Large intestine (tissue), 3 donors: ENCODE results near the gene CFAP157. TPM values are rescaled to one million over a fixed set of nuclear protein-coding genes. Genes with fewer than 3 reads are reported as not detected.

Experiments
- DNase-seq, 2 donors: peaks; one replicate each; pipeline versions ENCODE4 v3.0.0 to v3.0.0-alpha.2; 2013
- H3K27ac ChIP-seq: one replicate; pipeline ENCODE4 v1.5.1; 2013; ENCODE audit warnings: low read length
- H3K27me3 ChIP-seq: 2 replicates; pipeline ENCODE4 v1.6.1; 2013; ENCODE audit warnings: low read length; ENCODE audit not compliant: control insufficient read depth, insufficient read depth
- H3K36me3 ChIP-seq: 2 replicates; pipeline ENCODE4 v1.6.1; 2013; ENCODE audit warnings: low read length; ENCODE audit not compliant: control insufficient read depth, insufficient read depth
- H3K4me1 ChIP-seq: one replicate; pipeline ENCODE4 v1.6.1; 2013; ENCODE audit warnings: low read length; ENCODE audit not compliant: control insufficient read depth, insufficient read depth
- H3K4me3 ChIP-seq: one replicate; pipeline ENCODE4 v1.5.1; 2013; ENCODE audit warnings: low read length
- H3K9me3 ChIP-seq: one replicate; pipeline ENCODE4 v1.6.1; 2013; ENCODE audit warnings: mild to moderate bottlenecking, low read depth, low read length, moderate library complexity; ENCODE audit not compliant: control insufficient read depth
- WGBS: methylation state at CpG from one replicate; pipeline ENCODE4 v1.1.5; 2013; ENCODE audit warnings: low lambda C conversion rate; ENCODE audit not compliant: insufficient coverage; 5-methylcytosine and 5-hydroxymethylcytosine counted together
- polyA plus RNA-seq: library from polyadenylated mRNA; unstranded; fragments of 120-200 nt; gene quantifications from one replicate; pipeline ENCODE4 v1.2.1, GENCODE V29; 2013

Gene CFAP157
- polyA plus RNA-seq, 1 donor = 0.84 TPM

DNA sequence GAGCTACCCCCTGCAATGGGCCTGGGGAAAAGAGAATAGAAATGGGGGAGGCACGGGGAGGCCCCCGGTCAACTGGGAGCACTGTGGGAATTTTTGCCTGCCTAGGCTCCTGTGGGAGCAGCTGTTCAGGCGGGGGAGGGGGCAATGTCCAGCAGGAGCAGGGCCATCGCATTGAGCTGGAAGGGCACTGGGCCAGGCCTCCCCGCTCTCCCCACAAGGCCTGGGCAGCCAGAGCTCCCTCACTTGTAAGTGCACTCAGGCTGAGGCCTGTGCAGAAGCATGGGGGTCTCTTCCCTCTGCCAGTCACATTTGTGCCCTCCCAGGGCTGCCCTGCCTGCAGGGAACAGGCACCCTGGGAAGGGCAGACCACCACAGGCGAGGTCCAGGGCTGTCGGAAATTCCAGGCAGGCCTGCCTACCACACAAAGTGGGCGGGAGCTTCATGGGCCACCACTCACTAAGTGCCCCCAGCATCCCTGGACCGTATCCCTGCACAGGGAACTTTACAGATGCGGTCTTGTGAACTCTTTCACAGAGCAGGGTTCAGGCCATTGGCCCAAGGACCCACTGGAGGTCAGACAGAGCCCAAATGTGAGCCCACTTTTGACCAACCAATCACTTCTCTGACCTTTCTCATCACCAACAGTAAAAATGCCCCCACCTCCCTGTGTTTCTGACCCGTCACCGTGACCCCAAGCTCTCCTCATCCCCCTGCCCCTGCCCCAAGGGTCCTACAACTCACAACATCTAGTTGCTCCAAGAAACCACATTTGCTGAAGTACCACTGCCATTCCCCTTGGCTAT, 1.0 kb upstream of the CFAP157 start:
- H3K4me3 ChIP-seq = no peak overlapping the region
- H3K4me1 ChIP-seq = peaks cover 4% of the 10 kb centered on the region
- no CpG with 5 or more reads among the region's 12 CpGs for WGBS
- no peaks in the 10 kb centered on the region for H3K36me3 ChIP-seq
- no peaks in the 10 kb centered on the region for H3K9me3 ChIP-seq
- no peaks in the 10 kb centered on the region for H3K27me3 ChIP-seq
- no peak for DNase-seq
- no peak overlapping the region for H3K27ac ChIP-seq

DNA sequence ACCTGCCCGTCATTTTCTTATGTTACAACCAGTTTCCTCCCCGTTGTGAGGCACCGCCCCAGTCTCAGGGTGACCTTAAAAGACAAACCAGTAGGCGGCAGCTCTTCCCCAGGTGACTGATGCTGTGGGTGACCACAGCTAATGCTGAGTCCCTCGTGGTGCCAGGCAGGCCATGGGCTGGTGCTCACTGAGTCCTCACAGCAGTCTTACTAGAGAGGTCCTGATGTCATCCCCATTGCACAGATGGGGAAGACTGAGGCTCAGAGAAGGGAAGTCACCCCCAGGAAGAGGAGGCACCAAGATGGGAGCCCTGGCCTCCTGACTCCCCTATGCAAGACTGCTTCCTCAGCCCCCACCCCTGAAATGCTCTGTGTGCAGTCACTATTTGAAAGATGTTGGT, 978 bp downstream of the CFAP157 start:
- H3K4me3 ChIP-seq = no peak overlapping the region
- no peak overlapping the region for H3K27ac ChIP-seq
- peaks cover 4% of the 10 kb centered on the region for H3K4me1 ChIP-seq
- no peak for DNase-seq
- WGBS = no CpG with 5 or more reads among the region's 5 CpGs
- H3K9me3 ChIP-seq = no peaks in the 10 kb centered on the region
- H3K27me3 ChIP-seq = no peaks in the 10 kb centered on the region
- H3K36me3 ChIP-seq = no peaks in the 10 kb centered on the region

DNA sequence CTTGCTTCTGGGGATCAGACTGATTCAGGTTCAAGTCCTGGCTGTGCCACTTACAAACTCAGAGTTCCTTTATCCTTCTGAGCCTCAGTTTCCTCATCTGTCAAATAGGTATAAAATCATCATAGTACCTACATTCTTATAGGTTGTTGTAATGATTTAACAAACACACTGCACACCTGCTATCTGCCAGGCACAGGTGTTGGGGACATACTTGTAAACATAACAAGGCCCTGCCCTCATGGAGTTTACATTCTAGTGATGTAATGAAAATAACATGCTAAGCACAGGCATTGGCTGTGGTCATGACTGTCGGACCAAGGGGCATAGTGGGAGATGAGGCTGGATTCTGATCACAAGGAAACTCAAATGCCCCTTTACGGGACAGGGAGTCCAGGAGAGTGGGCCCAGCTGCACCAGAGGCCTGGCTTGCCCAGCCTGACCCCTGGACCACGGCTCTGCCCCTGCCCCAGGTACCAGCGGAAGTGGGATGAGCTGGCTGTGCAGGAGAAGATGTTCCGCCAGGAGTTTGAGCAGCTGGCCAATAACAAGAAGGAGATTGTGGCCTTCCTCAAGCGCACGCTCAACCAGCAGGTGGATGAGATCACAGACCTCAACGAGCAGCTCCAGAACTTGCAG, 2.3 kb downstream of the CFAP157 start:
- Histone ChIP-seq H3K27me3 (no peaks in the 10 kb centered on the region), H3K4me3 (no peak overlapping the region), H3K4me1 (peaks cover 4% of the 10 kb centered on the region), H3K36me3 (no peaks in the 10 kb centered on the region), H3K27ac (no peak overlapping the region), H3K9me3 (no peaks in the 10 kb centered on the region)
- no CpG with 5 or more reads among the region's 8 CpGs for WGBS
- DNase-seq = no peak

- no peak overlapping the region for H3K4me3 ChIP-seq
- WGBS = 80% methylated on average over 1 of the region's 10 CpGs
These were observed 3.5 kb downstream of the CFAP157 start for GRCh38 chr9:127710204-127710783.

DNA sequence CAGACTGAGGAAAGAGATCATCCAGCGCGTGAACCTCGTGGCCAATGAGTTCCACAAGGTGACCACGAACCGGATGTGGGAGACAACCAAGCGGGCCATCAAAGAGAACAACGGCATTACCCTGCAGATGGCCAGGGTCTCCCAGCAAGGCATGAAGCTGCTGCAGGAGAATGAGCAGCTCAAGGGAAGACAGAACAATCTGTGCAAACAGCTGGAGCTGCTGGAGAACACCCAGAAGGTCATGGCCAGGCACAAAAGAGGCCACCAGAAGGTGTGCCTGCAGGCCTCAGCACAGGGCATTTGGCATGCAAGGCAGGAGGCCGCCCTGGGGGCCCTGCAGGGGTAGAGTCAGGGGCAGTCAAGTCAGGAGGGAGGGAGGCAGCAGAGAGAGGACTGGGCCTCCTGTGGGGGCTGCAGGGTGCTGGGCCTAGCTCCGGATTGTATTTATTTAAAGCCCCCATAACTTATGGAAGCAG, 4.5 kb downstream of the CFAP157 start:
- peaks cover 13% of the 10 kb centered on the region for H3K4me1 ChIP-seq
- H3K27ac ChIP-seq = no peak overlapping the region
- no peak overlapping the region for H3K4me3 ChIP-seq
- H3K27me3 ChIP-seq = no peaks in the 10 kb centered on the region
- H3K9me3 ChIP-seq = no peaks in the 10 kb centered on the region
- no peak for DNase-seq
- no peaks in the 10 kb centered on the region for H3K36me3 ChIP-seq
- WGBS = 73% methylated on average over 6 of the region's 9 CpGs

More at GRCh38 chr9:127710204-127710783, 3.5 kb downstream of the CFAP157 start:
- no peaks in the 10 kb centered on the region for H3K36me3 ChIP-seq
- H3K27me3 ChIP-seq = no peaks in the 10 kb centered on the region
- no peaks in the 10 kb centered on the region for H3K9me3 ChIP-seq
- DNase-seq = no peak
- H3K4me1 ChIP-seq = peaks cover 9% of the 10 kb centered on the region
- H3K27ac ChIP-seq = no peak overlapping the region

GRCh38 chr9:127711831-127712274, 5.1 kb downstream of the CFAP157 start:
- H3K9me3 ChIP-seq = no peaks in the 10 kb centered on the region
- H3K27ac ChIP-seq = no peak overlapping the region
- no peaks in the 10 kb centered on the region for H3K27me3 ChIP-seq
- peaks cover 13% of the 10 kb centered on the region for H3K4me1 ChIP-seq
- DNase-seq = no peak
- no peak overlapping the region for H3K4me3 ChIP-seq
- no peaks in the 10 kb centered on the region for H3K36me3 ChIP-seq
- no CpG with 5 or more reads among the region's 11 CpGs for WGBS

DNA sequence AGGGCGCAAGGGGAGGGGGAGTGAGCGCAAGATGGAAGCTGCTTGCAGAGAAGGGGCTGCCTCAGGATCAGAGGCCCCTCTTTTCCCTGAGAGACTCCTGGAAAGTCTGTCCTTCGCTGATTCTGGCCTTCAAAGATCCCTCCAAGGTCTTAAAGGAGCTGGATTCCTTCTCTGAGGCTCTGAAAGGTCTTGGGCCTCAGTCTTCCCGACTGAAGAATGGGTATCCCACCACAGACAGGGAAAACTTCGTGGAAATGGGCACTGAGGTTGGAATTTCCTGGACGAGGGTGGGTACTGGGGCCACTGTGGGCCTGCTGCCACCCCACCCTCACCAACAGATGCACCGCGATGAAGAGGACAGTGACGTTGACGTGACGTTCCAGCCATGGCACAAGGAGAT, 5.6 kb downstream of the CFAP157 start:
- Histone ChIP-seq H3K27ac (no peak overlapping the region), H3K27me3 (no peaks in the 10 kb centered on the region), H3K36me3 (no peaks in the 10 kb centered on the region), H3K4me3 (no peak overlapping the region), H3K9me3 (no peaks in the 10 kb centered on the region), H3K4me1 (peaks cover 9% of the 10 kb centered on the region)
- WGBS = no CpG with 5 or more reads among the region's 11 CpGs
- DNase-seq = no peak

- Histone ChIP-seq H3K27ac (no peak overlapping the region), H3K9me3 (no peaks in the 10 kb centered on the region), H3K4me3 (no peak overlapping the region), H3K4me1 (peaks cover 9% of the 10 kb centered on the region), H3K36me3 (no peaks in the 10 kb centered on the region), H3K27me3 (no peaks in the 10 kb centered on the region)
- no peak for DNase-seq
- no CpG with 5 or more reads among the region's 10 CpGs for WGBS
These were observed 6.1 kb downstream of the CFAP157 start for GRCh38 chr9:127712867-127713266.

- no CpG with 5 or more reads among the region's 19 CpGs for WGBS
- Histone ChIP-seq H3K27ac (no peak overlapping the region), H3K4me1 (peaks cover 9% of the 10 kb centered on the region), H3K9me3 (no peaks in the 10 kb centered on the region), H3K4me3 (no peak overlapping the region), H3K27me3 (no peaks in the 10 kb centered on the region), H3K36me3 (no peaks in the 10 kb centered on the region)
- no peak for DNase-seq
These were observed 7.4 kb downstream of the CFAP157 start for GRCh38 chr9:127714020-127714750.

DNA sequence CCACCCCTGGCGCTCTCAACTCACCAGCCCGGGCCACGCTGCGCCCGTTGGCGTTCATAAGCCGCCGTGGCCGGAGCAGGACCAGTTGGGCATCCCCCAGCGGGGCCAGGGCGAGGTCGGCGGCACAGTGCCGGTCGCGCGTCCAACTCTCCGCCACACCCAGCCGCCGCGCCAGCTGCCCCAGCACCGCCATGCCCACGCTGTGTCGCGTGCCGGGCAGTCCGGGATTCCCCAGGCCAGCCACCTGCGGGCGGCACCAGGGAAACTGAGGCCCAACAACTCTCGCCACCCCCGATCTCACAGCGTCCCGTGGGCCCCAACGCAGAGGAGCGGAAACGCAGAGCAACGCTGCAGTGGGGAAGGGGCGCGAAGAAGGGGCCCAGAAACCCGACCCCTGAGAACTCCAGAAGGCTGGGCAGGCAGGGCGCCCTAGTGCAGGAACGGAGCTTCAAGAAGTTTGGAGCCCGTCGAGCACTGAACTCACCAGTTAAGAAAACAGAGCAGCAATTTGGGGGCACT, 8.2 kb downstream of the CFAP157 start:
- no peaks in the 10 kb centered on the region for H3K9me3 ChIP-seq
- WGBS = no CpG with 5 or more reads among the region's 44 CpGs
- no peak for DNase-seq
- H3K4me1 ChIP-seq = peaks cover 9% of the 10 kb centered on the region
- no peaks in the 10 kb centered on the region for H3K36me3 ChIP-seq
- no peak overlapping the region for H3K27ac ChIP-seq
- H3K4me3 ChIP-seq = peak overlapping the region; percentile 95
- H3K27me3 ChIP-seq = no peaks in the 10 kb centered on the region
